Superior temporal gyrus (tissue), 1 donor: ENCODE results near the gene MZF1.
"Not testable (repeated sequence)": the region's sequence is repeated elsewhere in the genome, so short reads cannot be mapped to it uniquely, and the experiment has no call there.

Source experiments
- DNase-seq: peaks from one replicate; pipeline ENCODE4 v3.0.0-alpha.2; 2016; ENCODE audit errors: extremely low spot score

Gene MZF1

DNA sequence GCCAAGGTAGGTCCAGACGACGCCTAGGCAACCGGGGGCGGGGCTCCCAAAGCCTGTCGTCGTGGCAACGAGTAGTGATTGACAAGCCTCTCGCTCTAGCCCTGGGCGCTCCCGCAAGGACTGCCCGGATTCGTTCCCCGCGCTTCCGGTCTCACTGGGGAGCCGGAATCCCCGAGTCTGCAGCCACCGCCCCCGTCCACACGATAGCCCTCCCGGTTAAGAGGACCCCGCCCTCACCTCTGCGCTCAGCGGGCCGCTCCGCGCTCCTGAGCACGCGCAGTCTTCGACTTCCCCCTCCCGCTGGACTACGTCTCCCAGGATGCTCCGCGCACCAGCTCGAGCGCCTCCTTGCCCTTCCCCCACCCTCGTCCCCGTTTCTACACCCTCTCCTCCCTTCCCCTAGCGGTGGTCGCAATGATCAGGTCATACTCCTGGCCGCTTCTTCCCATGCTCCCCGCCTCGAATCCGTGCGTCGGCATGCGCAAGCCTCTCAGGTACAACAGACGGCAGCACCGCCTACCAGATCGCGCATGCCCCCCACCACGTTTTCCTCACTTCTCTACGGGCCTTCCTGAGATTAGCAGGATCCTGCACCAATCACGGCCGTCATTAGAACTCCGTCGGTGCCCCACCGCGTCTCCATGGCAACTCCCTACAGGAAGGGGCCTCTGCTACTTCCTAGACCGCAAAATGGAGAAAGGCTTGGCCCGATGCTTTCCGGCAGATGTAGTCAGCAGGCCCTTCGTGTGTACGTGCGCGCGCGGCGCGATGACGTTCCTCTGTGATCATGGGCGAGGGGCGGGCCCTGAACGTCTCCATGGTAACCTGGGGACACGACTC, at the start of gene MZF1:
TSS of gene MZF1 (minus strand) at position 518 of the 840 bp plus-strand sequence. CDS start 1,946 bp downstream, outside the sequence.
- DNase-seq, result peak; percentile 99

DNA sequence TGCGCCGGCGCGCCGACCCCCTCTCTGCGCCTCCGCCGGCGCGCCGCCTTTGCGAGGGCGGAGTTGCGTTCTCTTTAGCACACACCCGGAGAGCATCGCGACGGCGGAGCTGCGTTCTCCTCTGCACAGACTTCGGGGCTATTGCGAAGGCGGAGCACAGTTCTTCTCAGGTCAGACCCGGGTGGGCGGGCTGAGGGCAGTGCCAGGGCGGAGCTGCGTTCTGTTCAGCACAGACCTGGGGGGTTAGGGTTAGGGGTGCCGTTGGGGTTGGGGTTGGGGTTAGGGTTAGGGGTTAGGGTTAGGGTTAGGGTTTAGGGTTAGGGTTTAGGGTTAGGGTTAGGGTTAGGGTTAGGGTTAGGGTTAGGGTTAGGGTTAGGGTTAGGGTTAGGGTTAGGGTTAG, 34.1 kb upstream of the MZF1 start:
- DNase-seq, result not testable (repeated sequence)

DNA sequence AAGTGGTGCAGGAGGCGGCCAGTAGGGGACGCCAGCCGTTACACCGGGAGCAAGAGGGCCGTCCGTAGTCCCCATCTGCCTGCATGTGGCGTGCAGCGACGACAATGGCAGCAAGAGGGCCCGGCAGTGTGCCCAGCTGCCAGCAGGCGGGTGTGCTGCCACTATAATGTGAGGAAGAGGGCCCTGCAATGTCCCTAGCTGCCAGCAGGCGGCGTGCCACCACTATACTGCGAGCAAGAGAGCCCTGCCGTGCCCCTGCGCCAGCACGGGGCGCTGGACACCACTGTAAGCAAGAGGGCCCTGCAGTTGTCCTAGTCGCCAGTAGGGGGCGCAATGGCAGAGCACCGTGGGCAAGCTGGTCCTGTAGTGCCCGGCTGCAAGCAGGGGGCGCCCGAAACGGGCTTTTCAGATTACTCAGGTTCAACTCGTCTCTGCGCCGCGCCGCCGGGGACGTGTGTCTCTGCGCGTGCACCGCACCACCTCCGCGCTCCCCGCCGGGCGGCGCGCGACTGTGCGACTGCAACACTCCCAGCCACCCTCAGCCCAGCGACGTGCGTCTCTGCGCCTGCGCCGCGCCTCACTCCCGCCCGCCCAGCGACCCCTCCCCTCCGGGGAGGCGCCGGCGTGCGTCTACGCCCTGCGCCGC, 33.2 kb upstream of the MZF1 start:
- not testable (repeated sequence) for DNase-seq

GRCh38 chr19:58586133-58586765, 13.1 kb upstream of the MZF1 start:
- no peak for DNase-seq

DNA sequence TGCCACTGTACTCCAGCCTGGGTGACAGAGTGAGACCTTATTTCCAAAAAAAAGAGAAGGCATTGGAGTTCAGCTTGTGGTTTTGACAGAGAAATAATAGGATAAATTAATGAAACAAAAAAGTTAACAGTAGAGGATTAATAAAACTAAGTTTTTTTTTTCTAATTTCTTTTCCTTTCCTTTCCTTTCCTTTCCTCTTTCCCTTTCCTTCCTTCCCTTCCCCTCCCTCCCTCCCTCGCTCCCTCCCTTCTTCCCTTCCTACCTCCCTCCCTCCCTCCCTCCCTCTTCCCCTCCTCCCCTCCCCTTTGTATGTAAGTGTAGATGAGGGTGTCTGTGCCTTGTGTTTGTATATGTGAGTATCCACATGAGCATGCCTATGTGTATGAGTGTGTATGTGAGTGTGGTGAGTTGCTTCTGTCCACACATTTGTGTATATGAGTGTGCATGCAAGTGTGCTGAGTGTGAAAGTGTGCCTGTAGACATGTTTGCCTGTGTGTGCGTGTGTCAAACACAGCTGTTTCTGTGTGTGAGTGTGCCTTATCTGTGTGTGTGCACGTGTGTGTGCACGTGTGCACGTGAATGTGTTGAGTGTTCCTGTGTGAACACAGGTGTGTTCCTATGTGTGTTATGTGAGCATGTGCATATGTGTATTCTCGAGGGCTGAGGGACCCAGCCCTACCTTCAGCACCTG, 12.5 kb upstream of the MZF1 start:
- no peak for DNase-seq

DNA sequence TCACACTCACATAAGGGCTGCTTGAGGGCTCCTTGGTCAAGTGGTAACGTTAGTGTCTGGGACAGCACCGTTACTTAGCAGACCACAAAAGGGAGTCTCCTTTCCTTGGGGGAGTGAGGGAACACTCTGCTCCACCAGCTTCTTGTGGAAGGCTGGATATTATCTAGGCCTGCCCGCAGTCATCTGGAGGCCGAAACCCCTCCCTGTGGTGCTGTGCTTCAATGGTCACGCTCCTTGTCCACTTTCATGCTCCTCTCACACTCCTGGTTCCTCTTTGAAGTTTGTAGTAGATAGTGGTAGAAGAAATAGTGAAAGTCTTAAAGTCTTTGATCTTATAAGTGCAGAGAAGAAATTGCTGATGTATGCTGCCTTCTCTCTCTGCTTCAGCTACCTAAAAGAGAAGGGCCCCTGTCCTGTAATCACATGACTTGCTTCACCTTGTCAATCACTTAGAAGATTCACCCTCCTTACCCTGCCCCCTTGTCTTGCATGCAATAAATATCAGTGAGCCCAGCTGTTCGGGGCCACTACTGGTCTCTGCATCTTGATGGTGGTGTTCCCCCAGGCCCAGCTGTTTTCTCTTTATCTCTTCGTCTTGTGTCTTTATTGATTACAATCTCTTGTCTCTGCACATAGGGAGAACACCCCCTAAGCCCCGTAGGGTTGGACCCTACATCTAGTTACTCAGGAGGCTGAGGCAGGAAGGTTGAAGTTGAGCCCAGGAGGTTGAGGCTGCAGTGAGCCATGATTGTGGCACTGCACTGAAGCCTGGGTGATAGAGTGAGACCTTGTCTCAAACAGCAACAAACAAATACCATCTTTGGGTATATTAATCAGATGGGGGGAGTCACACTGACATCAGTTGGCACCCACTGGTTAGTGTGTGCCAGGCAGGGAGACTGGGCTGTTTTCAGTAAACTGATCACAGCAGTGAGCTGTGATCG, 11.6 kb upstream of the MZF1 start:
- no peak for DNase-seq

DNA sequence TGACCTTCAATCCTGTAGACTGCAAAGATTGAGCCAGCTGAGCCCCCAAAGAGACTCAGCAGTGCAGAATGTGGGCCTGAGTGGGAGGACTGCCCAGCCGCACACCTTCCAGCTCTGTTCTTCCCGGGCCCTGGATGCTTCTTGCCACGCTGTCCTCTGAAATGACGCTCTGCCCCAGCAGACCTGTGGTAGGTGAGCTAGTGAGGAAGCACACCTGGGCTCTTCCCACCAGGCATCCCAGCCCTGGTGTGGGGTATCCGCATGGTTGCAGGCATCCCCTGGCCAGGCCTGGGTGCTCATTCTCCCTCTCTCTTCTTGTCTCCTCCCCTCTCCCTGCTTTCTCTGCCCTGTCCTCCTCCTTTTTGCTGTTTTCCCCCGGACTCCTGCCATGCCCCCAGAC, 9.8 kb upstream of the MZF1 start:
- no peak for DNase-seq

GRCh38 chr19:58581227-58582141, 8.3 kb upstream of the MZF1 start:
- peak; percentile 86 for DNase-seq

DNA sequence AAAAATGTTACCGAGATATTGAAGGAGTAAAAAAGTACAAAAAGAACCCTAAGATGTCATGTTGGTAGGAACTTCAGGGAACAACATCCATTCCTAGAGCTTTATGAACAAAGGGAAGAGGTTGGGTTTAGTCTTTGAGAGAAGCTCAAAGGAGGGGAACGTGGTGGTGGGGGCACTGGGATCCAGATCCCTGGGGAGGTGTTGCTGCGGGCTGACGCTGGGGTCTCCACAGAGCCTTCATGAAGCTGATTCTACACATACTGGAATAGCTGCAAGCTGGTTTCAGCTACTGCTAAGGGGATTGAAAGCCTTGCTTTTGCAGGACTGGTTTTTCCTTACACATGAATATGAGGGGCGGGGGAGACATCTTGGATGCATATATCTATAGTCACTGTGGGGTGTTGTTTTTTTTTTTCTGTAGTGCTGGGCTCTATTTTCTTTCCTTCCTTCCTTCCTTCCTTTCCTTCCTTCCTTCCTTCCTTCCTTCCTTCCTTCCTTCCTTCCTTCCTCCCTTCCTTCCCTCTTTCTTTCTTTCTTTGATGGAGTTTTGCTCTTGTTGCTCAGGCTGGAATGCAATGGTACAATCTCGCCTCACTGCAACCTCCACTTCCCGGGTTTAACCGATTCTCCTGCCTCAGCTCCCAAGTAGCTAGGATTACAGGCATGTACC, 6.5 kb upstream of the MZF1 start:
- no peak for DNase-seq

DNA sequence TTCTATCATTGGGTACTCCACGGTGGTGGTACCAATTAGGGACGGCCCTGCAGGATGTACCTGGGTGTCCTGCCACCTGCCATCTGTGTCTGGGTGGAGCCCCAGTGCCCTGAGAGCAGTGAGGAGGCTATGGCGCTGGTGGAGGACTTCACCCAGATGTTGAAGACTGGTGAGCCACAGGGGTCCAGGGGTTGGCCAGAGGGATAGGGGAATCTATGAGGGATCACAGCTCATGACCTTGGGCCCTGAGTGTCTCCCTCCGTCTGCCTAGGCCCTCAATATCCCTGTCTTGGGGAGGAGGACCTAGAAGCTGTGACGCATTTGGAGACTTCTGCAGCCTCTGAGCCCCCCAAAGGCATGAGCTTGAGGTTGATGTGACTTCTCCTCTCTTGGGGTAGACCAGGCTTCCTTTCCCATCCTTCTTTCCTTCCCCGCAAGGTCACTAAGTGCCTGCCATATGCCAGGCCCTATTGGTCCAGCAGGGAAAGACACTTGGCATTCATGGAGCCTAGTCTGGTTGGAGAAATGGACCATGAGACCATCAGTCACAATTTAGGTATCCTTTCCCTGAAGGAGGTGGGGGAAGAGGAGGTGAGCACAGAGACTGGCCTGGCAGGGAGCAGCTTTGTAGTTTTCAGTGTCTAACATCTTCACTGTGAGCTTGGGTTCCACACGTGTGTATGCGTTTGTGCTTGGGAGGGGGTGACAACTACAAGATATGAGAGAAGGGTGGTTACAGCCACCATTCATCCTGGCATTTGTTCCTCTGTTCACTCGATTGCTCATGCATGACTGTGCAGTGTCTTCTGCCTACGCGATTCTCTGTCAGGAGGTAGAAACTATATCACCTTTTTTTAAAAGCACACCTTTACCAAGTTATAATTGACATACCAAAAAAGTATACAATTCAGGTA, 5.1 kb upstream of the MZF1 start:
- no peak for DNase-seq

DNA sequence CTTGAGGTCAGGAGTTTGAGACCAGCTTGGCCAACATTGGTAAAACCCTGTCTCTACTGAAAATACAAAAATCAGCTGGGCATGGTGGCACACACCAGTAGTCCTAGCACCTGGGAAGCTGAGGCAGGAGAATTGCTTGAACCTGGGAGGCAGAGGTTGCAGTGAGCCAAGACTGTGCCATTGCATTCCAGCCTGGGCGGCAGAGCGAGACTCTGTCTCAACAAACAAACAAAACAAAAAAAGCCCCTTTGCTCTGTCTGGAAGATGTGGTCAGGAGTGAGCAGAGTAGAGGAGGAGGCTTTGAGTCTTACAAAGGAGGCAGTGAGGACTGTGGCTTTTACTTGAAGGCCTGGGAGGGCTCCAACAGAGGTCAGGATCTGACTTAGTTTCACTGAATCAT, 4.4 kb upstream of the MZF1 start:
- not testable (repeated sequence) for DNase-seq

DNA sequence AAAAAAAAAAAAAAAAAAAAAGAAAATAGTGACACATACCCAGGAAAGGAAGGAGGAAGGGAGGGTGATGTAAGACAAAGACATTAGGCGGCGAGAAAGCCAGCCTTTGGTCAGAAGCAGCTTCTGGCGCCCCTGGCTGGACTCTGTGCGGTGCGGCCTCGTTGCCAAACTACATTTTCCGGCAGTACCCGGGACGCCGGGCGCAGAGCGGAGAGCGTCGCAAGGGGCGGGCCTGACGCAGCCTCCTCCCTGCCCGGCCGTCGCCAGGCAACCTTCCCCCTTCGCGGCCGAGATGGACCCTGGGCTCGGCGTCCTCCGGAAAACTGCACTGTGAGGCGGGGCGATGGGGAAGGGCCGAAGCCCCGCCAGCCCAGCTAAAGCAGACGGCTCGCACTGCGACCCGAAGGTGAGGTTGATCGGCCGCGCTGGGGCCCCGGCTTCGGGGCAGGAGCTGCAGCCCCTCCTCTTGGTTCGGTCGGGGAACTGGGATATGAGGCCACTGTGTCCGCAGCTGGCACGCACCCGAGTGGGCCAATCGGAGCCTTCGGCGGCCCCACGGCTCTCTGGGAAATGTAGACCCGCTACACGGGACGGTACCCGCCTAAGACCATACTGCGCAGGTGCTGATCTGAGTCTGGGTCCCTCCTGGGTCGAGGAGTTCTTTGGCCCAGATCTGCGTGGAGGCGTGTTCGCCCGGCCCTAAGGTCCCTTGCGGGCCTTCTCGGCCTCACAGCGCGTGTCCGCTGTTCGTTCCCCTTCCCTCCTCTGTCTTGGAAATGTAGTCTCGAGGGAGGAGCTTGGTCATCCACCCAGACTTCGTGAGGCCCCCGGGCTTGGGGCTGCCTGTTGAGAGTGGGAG, 2.3 kb upstream of the MZF1 start:
- DNase-seq, result peak; percentile 92

DNA sequence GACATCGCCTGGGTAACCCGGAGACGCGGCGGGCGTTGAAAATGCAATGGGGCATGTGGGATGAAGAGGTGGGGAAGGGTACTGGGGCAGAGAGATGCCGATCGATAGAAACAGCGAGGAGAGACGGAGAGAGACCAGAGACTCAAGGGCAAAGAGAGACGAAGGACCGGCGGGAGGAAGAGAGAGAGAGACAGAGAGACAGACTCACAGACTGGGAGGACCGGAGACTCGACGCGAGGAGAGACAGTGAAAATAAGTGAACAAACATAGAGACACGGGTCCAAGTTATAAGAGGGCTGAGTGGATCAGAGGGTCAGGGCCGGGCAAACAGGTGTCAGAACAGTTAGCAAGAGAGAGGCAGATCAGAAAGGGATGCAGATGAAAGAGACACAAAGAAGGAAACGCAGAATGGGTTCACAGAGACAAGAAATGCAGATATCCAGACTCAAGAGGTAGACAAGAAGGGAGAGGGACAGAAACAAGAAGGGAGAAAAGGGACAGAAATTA, 576 bp upstream of the MZF1 start:
- DNase-seq, result no peak

DNA sequence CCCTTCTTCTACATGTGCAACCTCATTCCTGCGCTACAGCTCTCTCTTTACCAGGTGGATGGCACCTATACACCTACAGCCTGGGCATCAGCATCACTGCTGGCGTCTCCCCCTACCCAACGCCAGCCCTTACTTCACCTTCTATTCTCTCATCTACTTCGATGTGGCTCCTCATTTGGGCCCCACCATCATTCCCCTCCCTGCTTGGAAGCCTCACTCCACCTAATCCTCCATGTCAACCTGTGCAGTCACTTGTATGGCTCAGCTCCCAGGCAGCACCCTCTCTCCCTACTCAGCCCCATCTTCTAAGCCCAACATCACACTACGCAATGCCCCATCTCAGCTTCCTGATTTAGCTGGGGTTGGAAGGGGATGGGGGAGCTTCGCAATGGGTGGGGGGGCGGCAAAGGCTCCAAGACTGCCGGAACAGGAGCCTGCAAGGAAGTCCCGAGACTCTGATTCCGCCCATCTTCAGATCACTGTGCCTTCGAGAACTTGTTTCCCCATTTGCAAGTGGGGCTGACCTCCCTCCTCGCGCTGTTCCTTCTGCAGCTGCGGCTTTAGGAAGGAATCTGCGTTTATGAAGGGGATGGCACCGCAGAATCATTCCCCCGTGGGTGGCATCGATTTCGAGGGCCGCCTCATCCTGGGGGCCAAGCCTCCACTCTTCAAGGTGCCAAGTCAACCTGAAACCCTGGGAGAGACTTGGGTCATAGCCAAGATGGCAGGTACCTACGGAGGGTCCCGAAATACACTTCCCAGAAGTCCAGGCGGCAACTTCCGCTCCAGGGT, 913 bp downstream of the MZF1 start:
- no peak for DNase-seq

DNA sequence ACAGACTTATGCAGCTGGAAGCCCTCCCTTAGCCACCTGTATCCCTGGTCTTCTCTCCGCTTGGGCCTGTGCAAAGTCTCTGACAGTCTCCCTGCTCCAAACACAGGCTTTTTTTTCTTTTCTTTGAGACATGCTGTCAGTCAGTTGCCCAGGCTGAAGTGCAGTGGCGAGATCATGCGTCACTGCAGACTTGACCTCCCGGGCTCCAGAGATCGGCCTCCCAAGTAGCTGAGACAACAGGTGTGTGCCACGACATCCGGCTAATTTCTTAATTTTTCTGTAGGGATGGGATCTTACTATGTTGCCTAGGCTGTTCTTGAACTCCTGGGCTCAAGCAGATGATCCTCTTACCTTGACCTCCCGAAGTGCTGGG, 1.6 kb downstream of the MZF1 start:
- no peak for DNase-seq
